Suprapubic skin (tissue), 4 donors: Measurements from ENCODE around the gene HHAT.

ENCODE experiments used
- CTCF ChIP-seq, 2 donors: fragments of 200-600 bp in 1 of 2; fragments of 450-650 bp in 1 of 2; sonication (generic) in 1 of 2; IDR thresholded peaks; one replicate each; pipeline ENCODE4 v1.5.1; 2016 to 2019; ENCODE audit warnings: antibody characterized with exemption in 2 of 2, mild to moderate bottlenecking in 1 of 2, moderate library complexity in 1 of 2
- EP300 ChIP-seq: sonication (generic); formaldehyde crosslinking; IDR thresholded peaks from one replicate; pipeline ENCODE4 v1.6.1; 2017; ENCODE audit warnings: antibody characterized with exemption
- POLR2A ChIP-seq, 2 donors: fragments of 450-650 bp; IDR thresholded peaks; one replicate each; pipeline ENCODE4 v1.6.1; 2017; ENCODE audit warnings: antibody characterized with exemption in 2 of 2, mild to moderate bottlenecking in 2 of 2, moderate library complexity in 2 of 2
- POLR2AphosphoS5 ChIP-seq, 3 donors: sonication (generic); formaldehyde crosslinking; IDR thresholded peaks; one replicate each; pipeline ENCODE4 v1.6.1; 2017; ENCODE audit warnings: antibody characterized with exemption in 3 of 3

GRCh38 chr1:210487021-210487420 is 158.3 kb downstream of the HHAT start:
- TF ChIP-seq CTCF (IDR thresholded peaks at IDR 0.05): no peak
- no peak for TF ChIP-seq POLR2AphosphoS5 (IDR thresholded peaks at IDR 0.05)
- TF ChIP-seq POLR2A (IDR thresholded peaks at IDR 0.05): no peak
- TF ChIP-seq EP300: no peak
